HG02970 (cell line): ENCODE results near the gene GPM6B.
"Not testable (repeated sequence)": the region's sequence is repeated elsewhere in the genome, so short reads cannot be mapped to it uniquely, and the experiment has no call there.

Experiments used
- ATAC-seq: cut with Tn5 transposase; IDR thresholded peaks from one replicate; pipeline ENCODE4 v1.9.1; 2021; ENCODE audit warnings: mild to moderate bottlenecking, moderate library complexity, moderate number of reproducible peaks; ENCODE audit not compliant: unreplicated experiment, low FRiP score

GPM6B gene

DNA sequence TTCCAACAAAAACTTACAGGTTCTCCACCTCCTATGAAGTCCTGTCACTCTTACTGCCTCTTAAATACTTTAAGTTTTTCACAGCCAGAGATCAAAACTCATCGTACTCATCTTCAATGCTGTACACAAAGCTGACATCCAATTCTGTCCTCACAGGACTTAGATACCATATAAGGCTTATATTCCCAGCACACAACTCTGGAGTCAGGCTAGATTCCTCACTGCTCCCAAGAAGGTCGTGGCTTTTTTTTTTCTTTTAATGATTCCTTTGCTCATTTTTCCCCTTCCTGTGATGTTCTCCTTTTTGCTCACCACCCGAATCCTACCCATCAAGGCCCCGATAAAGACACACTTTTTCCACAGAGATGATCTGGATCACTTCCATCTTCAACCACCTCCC is 83.4 kb downstream of the GPM6B start:
- ATAC-seq: no peak

DNA sequence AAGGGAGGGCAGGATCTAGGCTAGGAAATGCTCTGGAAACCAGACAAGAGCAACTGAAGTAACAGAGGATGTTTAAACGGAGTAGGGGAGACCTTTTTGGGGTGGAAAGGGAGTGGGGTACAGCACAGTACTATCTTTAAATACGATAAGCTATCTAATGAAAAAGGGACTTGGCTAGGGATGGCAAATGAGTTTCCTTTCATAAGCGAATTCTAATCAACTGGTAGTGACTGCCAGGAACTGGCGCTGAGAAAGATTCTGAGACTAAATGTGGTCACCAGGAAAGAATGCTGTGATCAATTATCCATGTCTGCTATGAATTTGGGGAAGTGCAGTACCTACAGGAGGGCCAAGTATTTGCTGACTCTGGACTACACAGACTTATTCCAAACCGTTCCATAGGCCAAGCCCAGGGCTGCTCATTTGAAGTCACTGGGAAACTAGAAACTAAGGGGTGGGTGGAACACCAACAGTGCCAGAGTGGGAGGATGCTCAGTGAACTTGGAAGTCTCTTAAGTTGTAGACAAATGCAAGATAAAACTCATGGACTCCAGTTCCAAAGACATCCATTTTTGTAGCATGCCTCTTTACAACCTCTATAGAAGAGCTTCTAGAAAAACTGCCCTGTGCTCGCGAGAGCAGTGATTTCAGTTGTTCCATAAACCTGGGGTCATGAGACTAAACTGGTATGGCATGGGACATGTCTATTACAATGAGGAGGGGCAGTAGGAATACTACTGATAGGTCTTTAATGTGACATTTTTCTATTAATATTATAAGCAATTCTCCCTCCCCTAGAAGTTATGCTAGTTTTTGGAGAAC is 84.4 kb downstream of the GPM6B start:
- no peak for ATAC-seq

DNA sequence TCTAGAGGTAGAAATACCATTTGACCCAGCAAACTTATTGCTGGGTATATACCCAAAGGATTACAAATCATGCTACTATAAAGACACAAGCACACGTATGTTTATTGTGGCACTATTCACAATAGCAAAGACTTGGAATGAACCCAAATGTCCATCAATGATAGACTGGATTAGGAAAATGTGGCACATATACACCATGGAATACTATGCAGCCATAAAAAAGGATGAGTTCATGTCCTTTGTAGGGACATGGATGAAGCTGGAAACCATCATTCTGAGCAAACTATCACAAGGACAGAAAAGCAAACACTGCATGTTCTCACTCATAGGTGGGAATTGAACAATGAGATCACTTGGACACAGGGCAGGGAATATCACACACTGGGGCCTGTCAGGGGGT is 86.4 kb downstream of the GPM6B start:
- ATAC-seq: not testable (repeated sequence)

DNA sequence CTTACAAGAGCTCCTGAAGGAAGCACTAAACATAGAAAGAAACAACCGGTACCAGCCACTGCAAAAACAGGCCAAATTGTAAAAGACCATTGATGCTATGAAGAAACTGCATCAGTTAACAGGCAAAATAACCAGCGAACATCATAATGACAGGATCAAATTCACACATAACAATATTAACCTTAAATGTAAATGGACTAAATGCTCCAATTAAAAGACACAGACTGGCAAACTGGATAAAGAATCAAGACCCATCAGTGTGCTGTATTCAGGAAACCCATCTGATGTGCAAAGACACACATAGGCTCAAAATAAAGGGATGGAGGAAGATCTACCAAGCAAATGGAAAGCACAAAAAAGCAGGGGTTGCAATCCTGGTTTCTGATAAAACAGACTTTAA is 90.3 kb downstream of the GPM6B start:
- not testable (repeated sequence) for ATAC-seq

DNA sequence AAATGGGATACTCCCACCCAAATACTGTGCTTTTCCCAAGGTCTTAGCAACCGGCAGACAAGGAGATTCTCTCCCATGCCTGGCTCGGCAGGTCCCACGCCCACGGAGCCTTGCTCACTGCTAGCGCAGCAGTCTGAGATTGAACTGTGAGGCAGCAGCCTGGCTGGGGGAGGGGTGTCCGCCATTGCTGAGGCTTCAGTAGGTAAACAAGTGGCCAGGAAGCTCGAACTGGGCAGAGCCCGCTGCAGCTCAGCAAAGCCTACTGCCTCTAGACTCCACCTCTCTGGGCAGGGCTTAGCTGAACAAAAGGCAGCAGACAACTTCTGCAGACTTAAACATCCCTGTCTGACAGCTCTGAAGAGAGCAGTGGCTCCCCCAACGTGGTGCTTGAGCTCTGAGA is 92.0 kb downstream of the GPM6B start:
- not testable (repeated sequence) for ATAC-seq

DNA sequence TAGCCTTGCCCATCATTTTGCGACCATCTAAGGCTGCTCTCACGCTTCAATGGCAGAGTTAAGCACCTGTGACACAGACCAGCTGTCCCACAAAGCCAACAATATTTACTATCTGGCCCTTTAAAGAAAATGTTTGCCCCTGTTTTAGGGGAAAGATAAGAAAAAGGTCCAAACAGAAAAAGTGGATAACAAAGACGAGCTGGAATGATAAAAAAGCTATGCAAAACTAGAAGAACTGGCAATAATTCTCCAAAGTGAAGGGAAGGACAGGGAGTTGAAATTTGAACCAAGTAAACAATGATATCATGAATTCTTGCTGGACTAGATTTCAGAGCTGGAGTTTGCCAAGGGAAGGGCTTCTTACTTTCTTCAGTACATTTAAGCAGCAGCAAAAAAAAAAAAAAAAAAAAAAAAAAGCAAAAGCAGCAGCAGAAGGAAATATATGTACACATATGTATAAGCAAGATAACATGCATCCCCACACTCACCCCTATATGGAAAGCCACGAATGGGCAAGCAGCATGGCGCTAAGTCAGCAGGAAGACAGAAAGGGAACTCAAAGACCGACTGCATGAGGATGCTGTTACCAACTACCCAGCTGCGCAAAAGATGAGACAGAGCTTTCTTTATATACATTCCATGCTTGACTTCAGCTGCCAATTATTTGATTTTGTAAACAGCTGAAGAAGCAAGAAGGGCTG is 94.9 kb downstream of the GPM6B start:
- no peak for ATAC-seq

DNA sequence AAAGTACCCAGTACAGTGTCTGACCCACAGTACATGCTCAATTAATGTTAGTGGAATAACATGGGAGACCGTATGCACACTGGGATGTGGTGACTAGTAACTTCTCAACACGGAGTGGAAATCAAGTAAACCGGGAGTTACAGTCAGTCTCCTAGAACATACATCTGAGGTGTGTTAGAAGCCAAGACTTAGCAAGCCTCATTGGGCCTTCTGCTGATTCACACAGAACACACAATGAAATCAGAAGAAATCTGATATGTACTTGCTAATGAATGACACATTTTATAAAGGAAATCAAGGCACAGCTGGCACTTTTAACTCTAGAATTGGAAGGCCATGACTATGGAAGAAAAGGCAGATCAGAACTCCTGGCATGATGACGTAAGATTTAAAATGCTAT is 95.5 kb downstream of the GPM6B start:
- no peak for ATAC-seq
